HCT116 (cell line): Measurements from ENCODE around the gene SPHK1. TPM values are rescaled to one million over a fixed set of nuclear protein-coding genes. Genes with fewer than 3 reads are reported as not detected.

Experiments used
- ATAC-seq: fragments of 200-7000 bp; cut with Tn5 transposase; 2 replicates; pipeline ENCODE4 v1.9.1; 2020; ENCODE audit warnings: mild to moderate bottlenecking, moderate library complexity
- BruUV-seq: library from RNA; stranded (reverse); fragments of 400-500 nt; replicated peaks from 2 replicates; lab custom pipeline; 2021; lab: Mats Ljungman, UMichigan
- CTCF ChIA-PET: fragments of 300-600 bp; sonication (Branson Sonifier 250); formaldehyde crosslinking; loops from one replicate; lab custom pipeline; 2021; ENCODE audit warnings: antibody characterized with exemption; lab: Charles Lee
- POLR2A ChIA-PET: fragments of 300-600, 350-600 bp; sonication (Branson Sonifier 250); formaldehyde crosslinking; loops from one replicate; lab custom pipeline; 2021; ENCODE audit warnings: antibody characterized with exemption; lab: Charles Lee
- RAD21 ChIA-PET, 2 experiments: fragments of 300-600 bp; sonication (Branson Sonifier 250); formaldehyde crosslinking; loops; one replicate each; lab custom pipeline; 2023; ENCODE audit warnings: low total read pairs in 2 of 2; ENCODE audit not compliant: uncharacterized antibody in 2 of 2, unreplicated experiment in 2 of 2, low non-redundant PET in 1 of 2; lab: Charles Lee
- DNase-seq: peaks from one replicate; pipeline ENCODE4 v3.0.0-alpha.2; 2010; ENCODE audit warnings: low read depth, low spot score
- H2AFZ ChIP-seq: fragments of 200-600 bp; shearing (Covaris generic), sonication (generic); 2 replicates; pipeline ENCODE4 v1.6.1; 2017; ENCODE audit warnings: low read depth, mixed run types, mixed read lengths, antibody characterized with exemption, low read length; ENCODE audit not compliant: poor library complexity, severe bottlenecking
- H3K27ac ChIP-seq: 2 replicates; pipeline ENCODE4 v1.5.1; 2012; ENCODE audit warnings: low read depth, low read length
- H3K27me3 ChIP-seq: fragments of 200-600 bp; sonication (generic); 2 replicates; pipeline ENCODE4 v1.6.1; 2016; ENCODE audit warnings: mixed run types, low read length, mixed read lengths; ENCODE audit not compliant: insufficient read depth
- H3K36me3 ChIP-seq, 2 experiments: fragments of 200-500 bp in 1 of 2; fragments of 200-600 bp in 1 of 2; sonication (Bioruptor generic) in 1 of 2; sonication (generic) in 1 of 2; 2 replicates each; pipeline versions ENCODE4 v1.5.1 to v1.6.1; 2014 to 2016; ENCODE audit warnings: low read length in 2 of 2, inconsistent platforms in 1 of 2, mixed read lengths in 1 of 2, mixed run types in 1 of 2; ENCODE audit not compliant: insufficient read depth in 2 of 2, control insufficient read depth in 1 of 2
- H3K4me1 ChIP-seq, 2 experiments: fragments of 200-600 bp in 1 of 2; sonication (generic) in 1 of 2; 2 replicates each; pipeline versions ENCODE4 v1.5.1 to v1.6.1; 2012 to 2017; ENCODE audit warnings: low read length in 2 of 2, inconsistent platforms in 1 of 2, mild to moderate bottlenecking in 1 of 2, mixed read lengths in 1 of 2, mixed run types in 1 of 2, moderate library complexity in 1 of 2; ENCODE audit not compliant: insufficient read depth in 2 of 2, control insufficient read depth in 1 of 2
- H3K4me2 ChIP-seq: fragments of 200-600 bp; sonication (generic); 2 replicates; pipeline ENCODE4 v1.6.1; 2017; ENCODE audit warnings: mixed run types, low read length, mixed read lengths
- H3K4me3 ChIP-seq, 2 experiments: fragments of 200-600 bp in 1 of 2; sonication (generic) in 1 of 2; replicated peaks in 1 of 2; 2 replicates each; pipeline ENCODE4 v1.5.1; 2011 to 2016; ENCODE audit warnings: low read length in 2 of 2, control low read depth in 1 of 2, low read depth in 1 of 2, mild to moderate bottlenecking in 1 of 2, mixed read lengths in 1 of 2, mixed run types in 1 of 2
- H3K79me2 ChIP-seq: fragments of 200-600 bp; sonication (generic); 2 replicates; pipeline ENCODE4 v1.6.1; 2017; ENCODE audit warnings: mild to moderate bottlenecking, mixed run types, low read length, moderate library complexity, mixed read lengths; ENCODE audit not compliant: insufficient read depth
- H3K9ac ChIP-seq: fragments of 200-600 bp; sonication (generic); 2 replicates; pipeline ENCODE4 v1.6.1; 2016; ENCODE audit warnings: low read length, mixed read lengths
- H3K9me2 ChIP-seq: fragments of 200-600 bp; sonication (generic), shearing (Covaris generic); 2 replicates; pipeline ENCODE4 v1.6.1; 2017; ENCODE audit warnings: mixed run types, mild to moderate bottlenecking, moderate library complexity; ENCODE audit not compliant: insufficient read depth
- H3K9me3 ChIP-seq, 2 experiments: fragments of 200-500 bp in 1 of 2; fragments of 200-600 bp in 1 of 2; sonication (Bioruptor generic) in 1 of 2; sonication (generic) in 1 of 2; 2 replicates each; pipeline ENCODE4 v1.6.1; 2014 to 2017; ENCODE audit warnings: low read length in 2 of 2, mixed read lengths in 2 of 2, inconsistent platforms in 1 of 2, low read depth in 1 of 2, mild to moderate bottlenecking in 1 of 2, mixed run types in 1 of 2, moderate library complexity in 1 of 2; ENCODE audit not compliant: control insufficient read depth in 1 of 2, insufficient read depth in 1 of 2
- H4K20me1 ChIP-seq: fragments of 200-600 bp; sonication (generic), shearing (Covaris generic); 2 replicates; pipeline ENCODE4 v1.6.1; 2017; ENCODE audit warnings: mixed run types, mild to moderate bottlenecking, moderate library complexity; ENCODE audit not compliant: insufficient read depth
- CBX3 ChIP-seq: IDR thresholded peaks from 2 replicates; pipeline ENCODE4 v1.6.1; 2012; ENCODE audit warnings: low read depth
- CTCF ChIP-seq, 3 experiments: fragments of 200-600 bp in 1 of 3; sonication (generic) in 1 of 3; IDR thresholded peaks in 2 of 3; conservative IDR thresholded peaks in 1 of 3; 2 replicates each; pipeline ENCODE4 v1.5.1; 2012 to 2017; ENCODE audit warnings: low read depth in 2 of 3, low read length in 2 of 3, antibody characterized with exemption in 1 of 3, borderline replicate concordance in 1 of 3, control low read depth in 1 of 3, mild to moderate bottlenecking in 1 of 3, mixed read lengths in 1 of 3, mixed run types in 1 of 3, moderate library complexity in 1 of 3; ENCODE audit not compliant: insufficient read depth in 1 of 3
- EGR1 ChIP-seq: IDR thresholded peaks from 2 replicates; pipeline ENCODE4 v1.6.1; 2012; ENCODE audit warnings: low read depth
- ELF1 ChIP-seq: IDR thresholded peaks from 2 replicates; pipeline ENCODE4 v1.6.1; 2012; ENCODE audit warnings: low read depth, borderline replicate concordance
- EZH2phosphoT487 ChIP-seq: fragments of 200-600 bp; IDR thresholded peaks from 2 replicates; pipeline ENCODE4 v1.6.1; 2018; ENCODE audit warnings: antibody characterized with exemption, borderline replicate concordance
- SIN3A ChIP-seq: IDR thresholded peaks from 2 replicates; pipeline ENCODE4 v1.6.1; 2012; ENCODE audit warnings: low read depth
- SP1 ChIP-seq: IDR thresholded peaks from 2 replicates; pipeline ENCODE4 v1.6.1; 2012; ENCODE audit warnings: low read depth
- TCF7L2 ChIP-seq: IDR thresholded peaks from 2 replicates; pipeline ENCODE4 v1.7.0; 2011; ENCODE audit warnings: borderline replicate concordance, inconsistent platforms; ENCODE audit not compliant: insufficient read depth, insufficient read length; ENCODE audit errors: extremely low read depth
- ZFX ChIP-seq: fragments of 450-650 bp; IDR thresholded peaks from 2 replicates; pipeline ENCODE4 v1.6.1; 2017
- ZNF274 ChIP-seq: fragments of 200-500 bp; sonication (Bioruptor generic); IDR thresholded peaks from 2 replicates; pipeline ENCODE4 v1.6.1; 2014; ENCODE audit warnings: mild to moderate bottlenecking, low read depth, low read length, inconsistent platforms
- intact Hi-C: fragments of 100-400 bp; cut with micrococcal nuclease; formaldehyde crosslinking; loops from 2 replicates; pipeline ENCODE4 v1.10.0; 2022
- total RNA-seq: library from RNA; stranded (reverse); gene quantifications from one replicate; pipeline ENCODE4 v1.2.1, GENCODE V29; 2021; ENCODE audit not compliant: unreplicated experiment
- TF ChIP-seq, protein P1 (sequence below): IDR thresholded peaks from 2 replicates; pipeline ENCODE4 v1.6.1; 2012; ENCODE audit warnings: low read depth
- TF ChIP-seq, protein P2 (sequence below): IDR thresholded peaks from 2 replicates; pipeline ENCODE4 v1.6.1; 2012

The SPHK1 gene
- total RNA-seq, 1 experiment from 2014 or later = 4.6 TPM

DNA sequence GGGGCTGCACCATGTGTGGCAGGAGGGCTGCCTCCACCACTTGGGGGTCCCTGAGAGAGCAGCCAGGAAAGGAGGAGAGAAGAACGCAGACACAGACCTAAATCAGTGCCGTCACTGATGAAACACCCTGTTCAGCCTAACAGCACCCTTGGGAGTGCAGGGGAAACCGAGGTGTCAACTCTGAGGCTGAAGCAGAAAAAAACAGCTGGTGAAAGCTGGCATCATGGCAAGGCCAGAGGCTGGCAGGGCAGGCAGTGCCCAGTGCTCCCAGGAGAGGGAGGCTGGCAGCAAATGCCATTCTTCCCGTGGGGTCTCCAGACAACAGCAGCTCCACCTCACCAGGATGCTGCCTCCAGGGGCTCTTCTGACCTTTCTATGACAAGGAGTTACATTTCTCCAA is 23.1 kb downstream of the SPHK1 start:
- Histone ChIP-seq H3K9me2 (no peaks in the 10 kb centered on the region), H3K36me3 (peaks cover 14 to 23% of the 10 kb centered on the region in 2 experiments; a peak in 3 of 4 replicates), H3K27ac (no peak overlapping the region), H4K20me1 (peaks cover 13% of the 10 kb centered on the region; the same call in 1 of the 2 replicates), H3K9me3 (no peaks in the 10 kb centered on the region), H3K4me3 (no peak overlapping the region), H3K27me3 (no peaks in the 10 kb centered on the region), H3K9ac (no peak overlapping the region), H3K4me2 (no peak overlapping the region), H3K79me2 (peaks cover 56% of the 10 kb centered on the region), H3K4me1 (peaks cover 0 to 5% of the 10 kb centered on the region in 2 experiments; a peak in 2 of 4 replicates), H2AFZ (no peak overlapping the region)
- POLR2A ChIA-PET = no interaction called here
- CTCF ChIA-PET = no interaction called here
- RAD21 ChIA-PET = no interaction called here
- TF ChIP-seq ZFX (no peak), SIN3A (no peak), EGR1 (no peak), TCF7L2 (no peak), CBX3 (no peak)
- BruUV-seq = no TSS peak
- ATAC-seq = no peak
- no peak for DNase-seq
- intact Hi-C loops = no loop called here

DNA sequence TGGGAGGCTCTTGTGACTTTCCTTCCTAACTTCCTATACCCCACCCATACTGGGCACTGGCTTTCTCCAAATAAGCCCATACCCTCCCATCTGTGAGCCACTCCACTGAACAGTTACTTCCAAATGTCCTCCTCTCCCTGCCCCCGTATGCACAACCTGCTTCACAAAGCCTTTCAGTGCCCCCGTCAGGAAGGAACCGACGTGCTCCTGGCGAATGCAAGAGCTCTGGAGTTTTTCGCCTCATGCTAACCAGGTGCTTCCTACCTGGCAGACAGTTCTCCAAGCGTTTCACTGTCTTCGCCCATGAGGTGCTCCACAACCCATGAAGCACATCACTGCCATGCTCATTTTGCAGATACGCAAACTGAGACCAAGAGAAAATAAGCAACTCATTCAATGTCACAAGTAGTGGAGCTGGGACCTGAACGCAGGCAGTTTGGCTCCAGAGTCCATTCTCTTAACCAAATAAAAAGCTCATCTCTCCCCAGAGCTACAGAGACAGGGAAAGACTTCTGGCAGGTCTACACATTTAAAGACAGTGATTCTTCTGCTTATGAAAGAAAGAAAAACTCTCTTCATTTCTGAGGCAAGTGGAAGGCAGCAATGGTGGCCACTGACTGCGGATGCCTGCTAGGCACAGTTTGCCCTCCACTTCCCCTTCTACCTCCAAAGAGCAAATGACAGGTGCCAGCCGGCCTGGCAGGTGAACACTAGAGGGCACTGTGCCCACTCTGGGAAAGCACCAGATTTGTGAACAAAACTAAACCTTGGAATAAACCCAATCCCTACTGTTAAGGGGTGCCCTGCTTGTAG is 23.8 kb downstream of the SPHK1 start:
- Histone ChIP-seq H3K9ac (no peak overlapping the region), H3K4me3 (no peak overlapping the region), H3K4me1 (peaks cover 0 to 5% of the 10 kb centered on the region in 2 experiments; a peak in 2 of 4 replicates), H3K36me3 (peaks cover 9 to 18% of the 10 kb centered on the region in 2 experiments; a peak in 3 of 4 replicates), H3K27me3 (no peaks in the 10 kb centered on the region), H3K4me2 (no peak overlapping the region), H4K20me1 (peaks cover 13% of the 10 kb centered on the region; the same call in 1 of the 2 replicates), H3K79me2 (peaks cover 61% of the 10 kb centered on the region), H2AFZ (no peak overlapping the region), H3K9me2 (no peaks in the 10 kb centered on the region), H3K9me3 (no peaks in the 10 kb centered on the region), H3K27ac (no peak overlapping the region)
- DNase-seq = peak; percentile 42
- intact Hi-C loops = loop anchor here (1.0 kb wide), 2 partner anchors 50 to 98 kb away; no protein-coding TSS in a partner anchor
- ChIA-PET POLR2A (interaction anchor here (1.4 kb wide), 1 partner anchor 98 kb away, joined by 4 read pairs; no protein-coding TSS in a partner anchor), CTCF (interaction anchor here (0.9 to 1.8 kb wide), 14 partner anchors 10 to 216 kb away, joined by 3 to 41 read pairs (median 4); partner anchors contain the start of gene PRPSAP1), RAD21 (interaction anchor here (0.9 to 1.5 kb wide), 4 partner anchors 51 to 54 kb away, joined by 3 to 9 read pairs (median 3); partner anchors contain the start of gene PRPSAP1 (in 1 of the 2))
- ATAC-seq = peak; percentile 92
- no TSS peak for BruUV-seq
- no peak for TF ChIP-seq SIN3A
- TF ChIP-seq, protein P1, sequence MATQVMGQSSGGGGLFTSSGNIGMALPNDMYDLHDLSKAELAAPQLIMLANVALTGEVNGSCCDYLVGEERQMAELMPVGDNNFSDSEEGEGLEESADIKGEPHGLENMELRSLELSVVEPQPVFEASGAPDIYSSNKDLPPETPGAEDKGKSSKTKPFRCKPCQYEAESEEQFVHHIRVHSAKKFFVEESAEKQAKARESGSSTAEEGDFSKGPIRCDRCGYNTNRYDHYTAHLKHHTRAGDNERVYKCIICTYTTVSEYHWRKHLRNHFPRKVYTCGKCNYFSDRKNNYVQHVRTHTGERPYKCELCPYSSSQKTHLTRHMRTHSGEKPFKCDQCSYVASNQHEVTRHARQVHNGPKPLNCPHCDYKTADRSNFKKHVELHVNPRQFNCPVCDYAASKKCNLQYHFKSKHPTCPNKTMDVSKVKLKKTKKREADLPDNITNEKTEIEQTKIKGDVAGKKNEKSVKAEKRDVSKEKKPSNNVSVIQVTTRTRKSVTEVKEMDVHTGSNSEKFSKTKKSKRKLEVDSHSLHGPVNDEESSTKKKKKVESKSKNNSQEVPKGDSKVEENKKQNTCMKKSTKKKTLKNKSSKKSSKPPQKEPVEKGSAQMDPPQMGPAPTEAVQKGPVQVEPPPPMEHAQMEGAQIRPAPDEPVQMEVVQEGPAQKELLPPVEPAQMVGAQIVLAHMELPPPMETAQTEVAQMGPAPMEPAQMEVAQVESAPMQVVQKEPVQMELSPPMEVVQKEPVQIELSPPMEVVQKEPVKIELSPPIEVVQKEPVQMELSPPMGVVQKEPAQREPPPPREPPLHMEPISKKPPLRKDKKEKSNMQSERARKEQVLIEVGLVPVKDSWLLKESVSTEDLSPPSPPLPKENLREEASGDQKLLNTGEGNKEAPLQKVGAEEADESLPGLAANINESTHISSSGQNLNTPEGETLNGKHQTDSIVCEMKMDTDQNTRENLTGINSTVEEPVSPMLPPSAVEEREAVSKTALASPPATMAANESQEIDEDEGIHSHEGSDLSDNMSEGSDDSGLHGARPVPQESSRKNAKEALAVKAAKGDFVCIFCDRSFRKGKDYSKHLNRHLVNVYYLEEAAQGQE = no peak
- TF ChIP-seq EZH2phosphoT487 = no peak
- TF ChIP-seq, protein P2, sequence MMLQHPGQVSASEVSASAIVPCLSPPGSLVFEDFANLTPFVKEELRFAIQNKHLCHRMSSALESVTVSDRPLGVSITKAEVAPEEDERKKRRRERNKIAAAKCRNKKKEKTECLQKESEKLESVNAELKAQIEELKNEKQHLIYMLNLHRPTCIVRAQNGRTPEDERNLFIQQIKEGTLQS = no peak
- TF ChIP-seq CTCF (IDR thresholded peaks at IDR 0.05 in 2 of 3, conservative IDR thresholded peaks at IDR 0.05 in 1 of 3; ENCODE audit: borderline replicate concordance in 1 of 3, insufficient read depth in 1 of 3, low read depth in 2 of 3, low read length in 2 of 3) = peak; percentile 94 to 100 (median 100)
- TF ChIP-seq ZNF274 = no peak
- TF ChIP-seq SP1 = no peak
- no peak for TF ChIP-seq ZFX
- TF ChIP-seq ELF1 = no peak
